IMR-90 (cell line): ENCODE data around the gene RHBDD1. TPM values are rescaled to one million over a fixed set of nuclear protein-coding genes. Genes with fewer than 3 reads are reported as not detected.

ENCODE experiments used
- ATAC-seq: fragments of 200-7000 bp; cut with Tn5 transposase; 2 replicates; pipeline ENCODE4 v1.9.1; 2020; ENCODE audit warnings: low read depth, mild to moderate bottlenecking, moderate library complexity
- BruUV-seq: library from RNA; stranded (reverse); fragments of 400-500 nt; replicated peaks from 2 replicates; lab custom pipeline; 2021; lab: Mats Ljungman, UMichigan
- CTCF ChIA-PET: fragments of 300-600 bp; formaldehyde crosslinking; extraction: SDS; loops from one replicate; lab custom pipeline; 2021; ENCODE audit warnings: antibody characterized with exemption; lab: Yijun Ruan, JAX
- POLR2A ChIA-PET: fragments of 300-600 bp; sonication (Branson Sonifier 250); formaldehyde crosslinking; loops from one replicate; lab custom pipeline; 2022; ENCODE audit warnings: antibody characterized with exemption; ENCODE audit not compliant: unreplicated experiment; lab: Charles Lee
- DNase-seq: peaks from one replicate; pipeline ENCODE4 v3.0.0; 2013
- H2AFZ ChIP-seq: replicated peaks from 2 replicates; pipeline ENCODE3; 2013; ENCODE audit warnings: low read length, mild to moderate bottlenecking; ENCODE audit not compliant: poor library complexity
- H2AK5ac ChIP-seq: 2 replicates; pipeline ENCODE4 v1.6.1; 2013; ENCODE audit warnings: low read depth, low read length, inconsistent platforms
- H2AK9ac ChIP-seq: replicated peaks from 2 replicates; pipeline ENCODE3; 2013; ENCODE audit warnings: mild to moderate bottlenecking, low read depth, low read length, moderate library complexity; ENCODE audit not compliant: poor library complexity
- H2BK120ac ChIP-seq: 2 replicates; pipeline ENCODE4 v1.6.1; 2013; ENCODE audit warnings: low read depth, low read length, inconsistent platforms
- H2BK15ac ChIP-seq: 3 replicates; pipeline ENCODE4 v1.6.1; 2013; ENCODE audit warnings: low read depth, low read length, inconsistent platforms
- H2BK20ac ChIP-seq: 2 replicates; pipeline ENCODE4 v1.6.1; 2013; ENCODE audit warnings: low read depth, mild to moderate bottlenecking, inconsistent platforms, low read length, moderate library complexity
- H2BK5ac ChIP-seq: 2 replicates; pipeline ENCODE4 v1.6.1; 2013; ENCODE audit warnings: mild to moderate bottlenecking, low read depth, low read length, inconsistent platforms; ENCODE audit not compliant: poor library complexity, severe bottlenecking
- H3K14ac ChIP-seq: replicated peaks from 2 replicates; pipeline ENCODE4 v1.6.1; 2013; ENCODE audit warnings: low read depth, low read length, inconsistent platforms
- H3K18ac ChIP-seq: 2 replicates; pipeline ENCODE4 v1.6.1; 2013; ENCODE audit warnings: low read depth, low read length, control low read depth
- H3K23ac ChIP-seq: 2 replicates; pipeline ENCODE4 v1.6.1; 2013; ENCODE audit warnings: low read depth, low read length, inconsistent platforms
- H3K27ac ChIP-seq: 2 replicates; pipeline ENCODE4 v1.5.1; 2013; ENCODE audit warnings: mild to moderate bottlenecking, control low read depth, low read length; ENCODE audit not compliant: insufficient read depth
- H3K27me3 ChIP-seq: 2 replicates; pipeline ENCODE4 v1.6.1; 2013; ENCODE audit warnings: low read length; ENCODE audit not compliant: control insufficient read depth, insufficient read depth
- H3K36me3 ChIP-seq: 2 replicates; pipeline ENCODE4 v1.6.1; 2013; ENCODE audit warnings: low read length, mixed read lengths; ENCODE audit not compliant: control insufficient read depth, insufficient read depth
- H3K4ac ChIP-seq: 2 replicates; pipeline ENCODE4 v1.6.1; 2013; ENCODE audit warnings: low read depth, low read length, inconsistent platforms
- H3K4me1 ChIP-seq: 2 replicates; pipeline ENCODE4 v1.6.1; 2013; ENCODE audit warnings: low read length, mixed read lengths; ENCODE audit not compliant: control insufficient read depth, insufficient read depth
- H3K4me2 ChIP-seq: 2 replicates; pipeline ENCODE4 v1.6.1; 2013; ENCODE audit warnings: low read depth, mild to moderate bottlenecking, control low read depth, low read length, moderate library complexity
- H3K4me3 ChIP-seq: 2 replicates; pipeline ENCODE4 v1.5.1; 2013; ENCODE audit warnings: low read depth, mild to moderate bottlenecking, control low read depth, low read length, moderate library complexity; ENCODE audit not compliant: insufficient read depth
- H3K56ac ChIP-seq: 2 replicates; pipeline ENCODE4 v1.6.1; 2013; ENCODE audit warnings: low read length, inconsistent platforms; ENCODE audit not compliant: insufficient read depth; ENCODE audit errors: extremely low read depth
- H3K79me1 ChIP-seq, 2 experiments: 2 replicates each; pipeline ENCODE4 v1.6.1; 2013; ENCODE audit warnings: low read length in 2 of 2, inconsistent platforms in 1 of 2, low read depth in 1 of 2
- H3K9ac ChIP-seq: 2 replicates; pipeline ENCODE4 v1.6.1; 2013; ENCODE audit warnings: low read depth, low read length, control low read depth
- H3K9me1 ChIP-seq: 2 replicates; pipeline ENCODE4 v1.6.1; 2013; ENCODE audit warnings: low read length, inconsistent platforms; ENCODE audit not compliant: insufficient read depth
- H3K9me3 ChIP-seq: 2 replicates; pipeline ENCODE4 v1.6.1; 2013; ENCODE audit warnings: low read length; ENCODE audit not compliant: control insufficient read depth, insufficient read depth
- H4K20me1 ChIP-seq: 2 replicates; pipeline ENCODE4 v1.6.1; 2013; ENCODE audit warnings: low read length, inconsistent platforms; ENCODE audit not compliant: insufficient read depth
- H4K5ac ChIP-seq: 2 replicates; pipeline ENCODE4 v1.6.1; 2013; ENCODE audit warnings: mild to moderate bottlenecking, low read depth, low read length, control low read depth
- H4K8ac ChIP-seq, 2 experiments: 2 replicates each; pipeline ENCODE4 v1.6.1; 2013; ENCODE audit warnings: low read depth in 2 of 2, low read length in 2 of 2, control low read depth in 1 of 2, inconsistent platforms in 1 of 2
- H4K91ac ChIP-seq: 2 replicates; pipeline ENCODE4 v1.6.1; 2013; ENCODE audit warnings: low read depth, low read length, inconsistent platforms; ENCODE audit not compliant: insufficient read depth
- BHLHE40 ChIP-seq: fragments of 150-350 bp; IDR thresholded peaks from 2 replicates; pipeline ENCODE4 v1.6.1; 2016; ENCODE audit warnings: mild to moderate bottlenecking, low read depth, low read length
- CEBPB ChIP-seq: IDR thresholded peaks from 2 replicates; pipeline ENCODE4 v1.6.1; 2012; ENCODE audit warnings: low read depth, low read length, improper control_type of control experiment
- CHD1 ChIP-seq: IDR thresholded peaks from 2 replicates; pipeline ENCODE4 v1.6.1; 2012; ENCODE audit warnings: low read depth, low read length, improper control_type of control experiment
- FOS ChIP-seq: fragments of 150-350 bp; IDR thresholded peaks from 2 replicates; pipeline ENCODE4 v1.6.1; 2016; ENCODE audit warnings: low read depth, low read length
- MAFK ChIP-seq: IDR thresholded peaks from 2 replicates; pipeline ENCODE4 v1.6.1; 2012; ENCODE audit warnings: low read depth, low read length, improper control_type of control experiment
- MAZ ChIP-seq: IDR thresholded peaks from 2 replicates; pipeline ENCODE4 v1.6.1; 2012; ENCODE audit warnings: low read depth, mild to moderate bottlenecking, low read length, improper control_type of control experiment, moderate library complexity, borderline replicate concordance
- MXI1 ChIP-seq: IDR thresholded peaks from 2 replicates; pipeline ENCODE4 v1.6.1; 2012; ENCODE audit warnings: low read depth, mild to moderate bottlenecking, low read length, moderate library complexity, borderline replicate concordance
- NFE2L2 ChIP-seq: fragments of 150-350 bp; IDR thresholded peaks from 2 replicates; pipeline ENCODE4 v1.6.1; 2016; ENCODE audit warnings: low read depth, mild to moderate bottlenecking, low read length
- POLR2A ChIP-seq: IDR thresholded peaks from 2 replicates; pipeline ENCODE4 v1.6.1; 2012; ENCODE audit warnings: mild to moderate bottlenecking, low read depth, low read length
- RAD21 ChIP-seq: IDR thresholded peaks from 2 replicates; pipeline ENCODE4 v1.6.1; 2012; ENCODE audit warnings: low read length, improper control_type of control experiment
- RCOR1 ChIP-seq: IDR thresholded peaks from 2 replicates; pipeline ENCODE4 v1.6.1; 2012; ENCODE audit warnings: mild to moderate bottlenecking, low read length, improper control_type of control experiment; ENCODE audit not compliant: insufficient replicate concordance
- RFX5 ChIP-seq: IDR thresholded peaks from 2 replicates; pipeline ENCODE4 v1.8.0; 2012; ENCODE audit warnings: low read depth, mild to moderate bottlenecking, low read length, moderate library complexity
- SMC3 ChIP-seq: fragments of 150-350 bp; IDR thresholded peaks from 2 replicates; pipeline ENCODE4 v1.6.1; 2016; ENCODE audit warnings: low read depth, mild to moderate bottlenecking, antibody characterized with exemption, low read length, moderate library complexity
- WGBS, 2 experiments: methylation state at CpG; one replicate each; pipeline versions ENCODE4 v1.1.5 to v1.1.7; 2013; ENCODE audit warnings: missing lambda C conversion rate in 2 of 2; ENCODE audit not compliant: insufficient read length in 1 of 2; ENCODE audit errors: extremely low coverage in 2 of 2; 5-methylcytosine and 5-hydroxymethylcytosine counted together
- dilution Hi-C: fragments of 300-500 bp; cut with HindIII; formaldehyde crosslinking; loops from one replicate; pipeline ENCODE4 v1.14.3; 2018; ENCODE audit warnings: low sequenced_read_pairs; ENCODE audit not compliant: unreplicated experiment
- in situ Hi-C: fragments of 300-500 bp; cut with MboI; formaldehyde crosslinking; loops from 3 replicates; pipeline ENCODE4 v1.14.3; 2019; ENCODE audit warnings: low sequenced_read_pairs, inconsistent platforms, mixed read lengths
- intact Hi-C: fragments of 100-400 bp; cut with micrococcal nuclease; formaldehyde crosslinking; loops from 2 replicates; pipeline ENCODE4 v1.10.0; 2022
- polyA plus RNA-seq, 3 experiments: library from polyadenylated mRNA; depleted of rRNA; stranded (reverse); fragments of >200 nt; gene quantifications; 2 replicates each; pipeline ENCODE4 v1.2.3, GENCODE V29; 2012; ENCODE audit warnings: low replicate concordance in 1 of 3
- total RNA-seq: library from RNA; depleted of rRNA; stranded (reverse); fragments of >200 nt; gene quantifications from 2 replicates; pipeline ENCODE4 v1.2.3, GENCODE V29; 2012
- TF ChIP-seq, protein P1 (sequence below): fragments of 150-350 bp; IDR thresholded peaks from 2 replicates; pipeline ENCODE4 v1.6.1; 2016; ENCODE audit warnings: low read depth, mild to moderate bottlenecking, low read length, moderate library complexity, borderline replicate concordance
- TF ChIP-seq, protein P2 (sequence below): conservative IDR thresholded peaks from 2 replicates; pipeline ENCODE4 v1.5.1; 2012; ENCODE audit warnings: mild to moderate bottlenecking, low read depth, low read length, improper control_type of control experiment
- TF ChIP-seq, protein P3 (sequence below): fragments of 150-350 bp; IDR thresholded peaks from 2 replicates; pipeline ENCODE4 v1.6.1; 2017; ENCODE audit warnings: mild to moderate bottlenecking, antibody characterized with exemption, low read length, low read depth

Gene RHBDD1
- total and polyA plus RNA-seq, 2 of the 4 experiments (the other 2 are of a cell fraction): 9.7 to 14.0 TPM

DNA sequence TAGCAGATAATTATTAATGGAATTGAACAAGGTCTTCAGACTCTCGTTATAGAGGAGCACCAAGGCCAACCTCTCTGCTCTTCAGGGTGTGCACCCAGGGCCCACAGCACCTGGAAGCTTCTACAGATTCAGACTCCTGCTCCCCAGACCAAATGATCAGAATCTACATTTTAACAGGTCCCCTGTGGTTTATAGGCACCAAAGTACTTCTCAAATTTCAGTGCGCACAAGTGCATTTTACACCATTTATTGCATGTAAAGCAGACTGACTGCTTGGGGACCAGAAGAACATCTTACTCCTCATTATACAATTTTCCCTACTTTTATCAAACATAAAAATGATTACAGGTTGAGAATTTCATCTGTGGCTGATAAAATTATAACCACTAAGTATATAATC is 164.3 kb downstream of the RHBDD1 start:
- no peaks in the 10 kb centered on the region for H3K79me1 ChIP-seq
- WGBS, 2 experiments: 90% methylated on average over 2 of the region's 2 CpGs; no CpG with 5 or more reads in 1 of the 2 experiments
- CTCF ChIA-PET: no interaction called here

More for the DNA sequence above, 164.3 kb downstream of the RHBDD1 start:
- in situ Hi-C loops (no loop called here), dilution Hi-C loops (no loop called here), intact Hi-C loops (no loop called here)
- Histone ChIP-seq H3K56ac (no peak overlapping the region), H2BK120ac (no peak overlapping the region), H3K9me1 (no peaks in the 10 kb centered on the region; the same call in 1 of the 2 replicates), H3K4ac (no peak overlapping the region), H3K4me1 (no peaks in the 10 kb centered on the region), H4K5ac (no peak overlapping the region), H3K18ac (no peak overlapping the region), H3K23ac (no peak overlapping the region), H2AFZ (no peak overlapping the region), H3K9ac (no peak overlapping the region), H3K4me3 (no peak overlapping the region), H2BK15ac (no peak overlapping the region), H2AK9ac (no peak overlapping the region), H4K91ac (no peak overlapping the region), H3K14ac (no peak overlapping the region), H2BK20ac (no peak overlapping the region), H4K20me1 (no peaks in the 10 kb centered on the region), H3K27me3 (no peaks in the 10 kb centered on the region), H2BK5ac (no peak overlapping the region), H2AK5ac (no peak overlapping the region), H3K36me3 (0 out of 2 replicates have a peak, but pooled peaks cover 4% of the 10 kb centered on the region), H3K27ac (no peak overlapping the region), H4K8ac (no peak overlapping the region), H3K9me3 (no peaks in the 10 kb centered on the region), H3K4me2 (no peak overlapping the region)
- TF ChIP-seq, protein P1, sequence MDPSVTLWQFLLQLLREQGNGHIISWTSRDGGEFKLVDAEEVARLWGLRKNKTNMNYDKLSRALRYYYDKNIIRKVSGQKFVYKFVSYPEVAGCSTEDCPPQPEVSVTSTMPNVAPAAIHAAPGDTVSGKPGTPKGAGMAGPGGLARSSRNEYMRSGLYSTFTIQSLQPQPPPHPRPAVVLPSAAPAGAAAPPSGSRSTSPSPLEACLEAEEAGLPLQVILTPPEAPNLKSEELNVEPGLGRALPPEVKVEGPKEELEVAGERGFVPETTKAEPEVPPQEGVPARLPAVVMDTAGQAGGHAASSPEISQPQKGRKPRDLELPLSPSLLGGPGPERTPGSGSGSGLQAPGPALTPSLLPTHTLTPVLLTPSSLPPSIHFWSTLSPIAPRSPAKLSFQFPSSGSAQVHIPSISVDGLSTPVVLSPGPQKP: no peak
- TF ChIP-seq MAFK: no peak
- TF ChIP-seq CEBPB: no peak
- no peak for TF ChIP-seq RFX5
- TF ChIP-seq NFE2L2: no peak
- TF ChIP-seq, protein P2, sequence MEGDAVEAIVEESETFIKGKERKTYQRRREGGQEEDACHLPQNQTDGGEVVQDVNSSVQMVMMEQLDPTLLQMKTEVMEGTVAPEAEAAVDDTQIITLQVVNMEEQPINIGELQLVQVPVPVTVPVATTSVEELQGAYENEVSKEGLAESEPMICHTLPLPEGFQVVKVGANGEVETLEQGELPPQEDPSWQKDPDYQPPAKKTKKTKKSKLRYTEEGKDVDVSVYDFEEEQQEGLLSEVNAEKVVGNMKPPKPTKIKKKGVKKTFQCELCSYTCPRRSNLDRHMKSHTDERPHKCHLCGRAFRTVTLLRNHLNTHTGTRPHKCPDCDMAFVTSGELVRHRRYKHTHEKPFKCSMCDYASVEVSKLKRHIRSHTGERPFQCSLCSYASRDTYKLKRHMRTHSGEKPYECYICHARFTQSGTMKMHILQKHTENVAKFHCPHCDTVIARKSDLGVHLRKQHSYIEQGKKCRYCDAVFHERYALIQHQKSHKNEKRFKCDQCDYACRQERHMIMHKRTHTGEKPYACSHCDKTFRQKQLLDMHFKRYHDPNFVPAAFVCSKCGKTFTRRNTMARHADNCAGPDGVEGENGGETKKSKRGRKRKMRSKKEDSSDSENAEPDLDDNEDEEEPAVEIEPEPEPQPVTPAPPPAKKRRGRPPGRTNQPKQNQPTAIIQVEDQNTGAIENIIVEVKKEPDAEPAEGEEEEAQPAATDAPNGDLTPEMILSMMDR: no peak
- TF ChIP-seq, protein P3, sequence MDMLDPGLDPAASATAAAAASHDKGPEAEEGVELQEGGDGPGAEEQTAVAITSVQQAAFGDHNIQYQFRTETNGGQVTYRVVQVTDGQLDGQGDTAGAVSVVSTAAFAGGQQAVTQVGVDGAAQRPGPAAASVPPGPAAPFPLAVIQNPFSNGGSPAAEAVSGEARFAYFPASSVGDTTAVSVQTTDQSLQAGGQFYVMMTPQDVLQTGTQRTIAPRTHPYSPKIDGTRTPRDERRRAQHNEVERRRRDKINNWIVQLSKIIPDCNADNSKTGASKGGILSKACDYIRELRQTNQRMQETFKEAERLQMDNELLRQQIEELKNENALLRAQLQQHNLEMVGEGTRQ: no peak
- TF ChIP-seq POLR2A: no peak
- TF ChIP-seq MXI1: no peak
- TF ChIP-seq MAZ: no peak
- no peak for TF ChIP-seq BHLHE40
- no peak for TF ChIP-seq CHD1
- TF ChIP-seq FOS: no peak
- no peak for TF ChIP-seq RCOR1
- TF ChIP-seq RAD21: no peak
- TF ChIP-seq SMC3: no peak
- no peak for DNase-seq
- BruUV-seq: no TSS peak
- no peak for ATAC-seq
- POLR2A ChIA-PET: no interaction called here
